CD4-positive, alpha-beta T cell treated with Interleukin-15 for 4 hours (primary cell): ENCODE results near the gene CFAP251.
"Not testable (repeated sequence)": the region's sequence is repeated elsewhere in the genome, so short reads cannot be mapped to it uniquely, and the experiment has no call there.

Experiments used
- DNase-seq: peaks from one replicate; pipeline ENCODE4 v3.0.0-alpha.2; 2020; ENCODE audit warnings: low spot score

The CFAP251 gene

GRCh38 chr12:121905746-121906145, 12.6 kb upstream of the CFAP251 start:
- DNase-seq: no peak

DNA sequence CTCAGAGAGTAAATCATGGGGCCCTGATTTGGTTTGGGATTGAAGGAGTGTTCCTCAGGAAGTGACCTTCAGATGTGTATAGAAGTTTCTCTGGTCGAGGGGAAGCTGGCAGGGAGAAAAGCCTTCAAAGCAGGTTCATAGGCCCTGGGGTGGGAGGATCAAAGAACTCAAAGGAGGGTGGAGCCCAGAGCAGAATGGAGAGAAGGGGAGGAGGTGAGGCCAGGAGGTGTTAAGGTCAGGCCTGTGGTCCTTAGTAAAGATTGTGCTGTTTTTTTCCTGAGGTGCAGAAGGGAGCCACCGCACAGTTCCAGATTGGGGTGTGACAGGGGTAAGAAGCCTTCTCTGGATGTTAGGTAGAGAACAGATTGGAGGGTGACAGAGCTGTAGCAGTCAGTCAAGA, 9.7 kb upstream of the CFAP251 start:
- no peak for DNase-seq

DNA sequence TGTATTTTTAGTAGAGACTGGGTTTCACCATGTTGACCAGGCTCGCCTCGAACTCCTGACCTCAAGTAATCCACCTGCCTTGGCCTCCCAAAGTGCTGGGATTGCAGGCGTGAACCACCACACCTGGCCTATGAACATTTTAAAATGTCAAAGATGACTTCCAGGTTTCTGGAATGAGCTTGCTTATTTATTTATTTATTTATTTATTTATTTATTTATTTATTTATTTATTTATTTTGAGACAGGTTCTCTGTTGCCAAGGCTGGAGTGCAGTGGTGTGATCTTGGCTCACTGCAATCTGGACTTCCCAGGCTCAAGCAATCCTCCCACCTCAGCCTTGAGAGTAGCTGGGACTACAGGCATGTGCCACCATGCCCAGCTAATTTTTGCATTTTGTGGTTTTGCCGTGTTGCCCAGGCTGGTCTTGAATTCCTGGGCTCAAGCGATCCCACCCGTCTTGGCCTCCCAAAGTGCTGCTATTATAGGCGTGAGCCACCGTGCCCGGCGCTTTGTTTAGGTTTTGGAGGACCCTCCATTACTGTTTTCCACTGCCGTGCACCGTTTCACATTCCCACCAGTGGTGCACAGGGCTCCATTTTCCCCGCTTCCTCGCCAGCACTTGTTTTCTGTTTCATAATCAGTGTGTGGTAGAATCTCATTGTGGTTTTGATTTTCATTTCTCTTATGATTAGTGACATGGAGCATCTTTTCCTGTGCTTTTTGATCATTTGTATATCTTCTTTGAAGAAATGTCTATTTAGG, 6.4 kb upstream of the CFAP251 start:
- no peak for DNase-seq

- no peak for DNase-seq
These were observed 2.5 kb upstream of the CFAP251 start for GRCh38 chr12:121915841-121916321.

DNA sequence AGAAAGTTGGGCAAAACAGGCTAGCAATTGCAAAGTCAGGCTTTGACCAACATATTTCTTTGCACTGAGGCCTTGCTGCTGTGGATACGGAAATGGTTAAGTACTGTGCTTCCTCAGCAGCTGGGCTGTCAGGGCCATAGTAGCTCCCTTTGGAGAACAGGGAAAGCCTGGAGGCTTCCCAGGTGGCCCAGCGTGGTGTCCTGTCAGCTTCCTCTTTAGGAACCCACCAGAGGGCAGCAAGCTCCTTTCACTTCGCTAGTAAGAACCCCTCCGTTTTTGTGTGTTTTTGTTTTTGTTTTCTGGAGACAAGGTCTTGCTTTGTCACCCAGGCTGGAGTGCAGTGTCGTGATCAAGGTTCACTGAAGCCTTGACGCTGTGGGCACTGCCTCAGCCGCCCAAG, 1.7 kb upstream of the CFAP251 start:
- DNase-seq: no peak

DNA sequence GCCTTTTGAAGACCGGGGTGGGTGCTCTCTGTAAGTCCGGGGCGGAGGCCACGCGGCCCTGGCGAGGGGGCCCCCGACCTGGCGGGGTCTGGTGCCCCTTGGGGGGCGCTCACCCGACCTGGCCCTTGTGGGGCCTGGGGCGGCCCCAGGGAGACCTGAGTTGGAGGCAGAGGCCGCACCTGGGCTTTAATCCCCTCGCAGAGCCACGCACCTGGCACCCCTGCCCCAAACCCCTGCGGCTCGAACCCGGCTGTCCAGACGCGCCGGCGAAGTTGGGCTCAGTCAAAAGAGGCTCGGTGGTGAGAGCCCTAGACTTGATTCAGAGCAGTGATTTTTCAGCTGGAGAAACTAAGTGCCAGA, 267 bp downstream of the CFAP251 start:
- no peak for DNase-seq

DNA sequence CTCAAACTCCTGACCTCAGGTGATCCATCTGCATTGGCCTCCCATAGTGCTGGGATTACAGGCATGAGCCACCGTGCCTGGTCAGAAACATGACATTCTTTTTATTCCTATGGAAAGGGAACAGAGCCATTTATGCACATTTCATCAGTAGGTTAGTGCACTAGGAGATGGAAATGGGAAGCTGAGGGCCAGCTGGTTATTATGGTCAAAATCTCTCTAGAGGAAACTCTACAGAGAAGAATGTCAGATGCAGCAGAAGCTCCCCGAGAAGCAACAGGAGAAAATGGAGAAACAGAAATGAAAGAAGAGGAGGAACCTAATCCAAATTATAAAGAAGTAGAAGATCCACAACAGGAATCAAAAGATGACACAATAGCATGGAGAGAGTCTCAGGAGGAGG, 2.7 kb downstream of the CFAP251 start:
- no peak for DNase-seq

- no peak for DNase-seq
These were observed 6.9 kb downstream of the CFAP251 start for GRCh38 chr12:121925358-121925695.

GRCh38 chr12:121926874-121927706, 8.7 kb downstream of the CFAP251 start:
- DNase-seq: no peak

- no peak for DNase-seq
These were observed 9.4 kb downstream of the CFAP251 start for GRCh38 chr12:121927813-121928212.

GRCh38 chr12:121929545-121929944, 11.2 kb downstream of the CFAP251 start:
- DNase-seq: not testable (repeated sequence)

DNA sequence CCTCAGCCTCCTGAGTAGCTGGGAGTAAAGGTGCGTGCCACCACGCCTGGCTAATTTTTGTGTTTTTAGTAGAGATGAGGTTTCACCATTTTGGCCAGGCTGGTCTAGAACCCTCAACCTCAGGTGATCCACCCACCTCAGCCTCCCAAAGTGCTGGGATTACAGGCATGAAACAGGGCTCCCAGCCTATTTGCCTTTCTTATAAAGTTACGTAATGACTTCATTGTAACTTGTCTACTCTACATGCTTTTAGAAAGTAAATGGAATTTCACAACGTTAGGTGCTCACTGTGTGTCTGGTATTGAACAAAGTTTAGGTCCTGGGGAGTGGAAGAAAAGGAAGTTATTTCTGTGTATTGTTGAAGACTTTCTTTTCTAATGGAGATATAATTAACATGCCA, 12.5 kb downstream of the CFAP251 start:
- no peak for DNase-seq

DNA sequence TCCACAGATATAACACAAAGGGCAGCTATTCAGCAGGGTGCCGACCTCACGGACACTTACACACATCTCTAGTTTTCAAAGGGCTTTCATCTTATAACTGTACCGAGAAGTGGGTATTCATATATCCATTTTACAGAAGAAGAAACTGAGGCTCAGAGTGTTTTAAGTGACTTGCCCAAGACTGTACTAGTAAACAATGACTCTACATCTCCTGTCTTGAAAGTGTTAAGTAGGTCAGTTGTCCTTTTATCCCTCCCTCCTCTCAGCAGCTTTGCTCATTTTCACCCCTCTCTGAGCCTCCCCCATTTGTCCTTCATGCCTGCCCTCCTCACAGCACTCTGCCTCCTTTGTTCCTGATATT, 13.8 kb downstream of the CFAP251 start:
- no peak for DNase-seq

DNA sequence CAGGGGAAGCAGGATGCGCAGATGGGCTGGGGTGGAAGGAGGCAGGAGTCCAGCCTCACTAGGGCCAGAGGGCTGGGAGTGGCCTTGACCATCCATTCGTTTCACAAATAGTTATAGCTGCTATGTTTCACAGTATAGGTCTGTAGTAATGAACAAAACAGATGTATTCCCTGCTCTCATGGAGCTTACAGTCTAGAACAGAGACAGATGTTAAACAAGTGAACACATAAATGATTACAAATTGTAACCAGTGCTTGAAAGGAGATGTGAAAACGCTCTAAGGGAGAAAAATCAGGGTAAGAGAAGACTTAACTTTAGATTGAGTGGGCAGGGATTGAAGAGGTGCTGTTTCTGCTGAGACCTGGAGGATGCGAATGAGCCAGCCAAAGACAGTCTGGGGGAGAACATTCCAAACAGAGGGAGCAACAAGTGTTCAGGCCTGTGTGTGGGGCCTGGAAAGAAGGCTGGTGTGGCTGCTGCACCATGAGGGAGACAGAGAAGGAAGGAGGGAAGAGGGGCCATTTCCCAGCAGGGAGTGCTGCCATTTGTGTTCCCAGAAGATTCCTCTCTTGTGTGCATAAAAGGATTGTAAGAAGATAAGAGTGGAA, 14.6 kb downstream of the CFAP251 start:
- no peak for DNase-seq

GRCh38 chr12:121933522-121934308, 15.3 kb downstream of the CFAP251 start:
- no peak for DNase-seq

DNA sequence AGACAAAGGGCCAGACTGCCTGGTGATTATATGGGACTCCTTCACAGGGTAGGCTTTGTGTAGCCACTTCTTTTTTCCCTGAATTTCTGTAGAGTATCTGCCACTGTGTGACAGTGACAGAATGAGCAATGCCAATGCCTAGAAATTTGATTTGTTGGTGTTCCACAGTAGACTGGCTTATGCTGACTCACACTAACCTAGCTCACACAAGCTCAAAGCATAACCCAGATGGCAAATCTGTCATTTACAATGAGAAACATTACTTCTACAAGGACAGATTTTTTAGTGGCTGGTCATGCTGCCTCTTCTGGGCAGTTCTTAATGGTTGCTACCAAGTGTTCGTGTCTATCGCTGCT, 15.9 kb downstream of the CFAP251 start:
- DNase-seq: no peak

DNA sequence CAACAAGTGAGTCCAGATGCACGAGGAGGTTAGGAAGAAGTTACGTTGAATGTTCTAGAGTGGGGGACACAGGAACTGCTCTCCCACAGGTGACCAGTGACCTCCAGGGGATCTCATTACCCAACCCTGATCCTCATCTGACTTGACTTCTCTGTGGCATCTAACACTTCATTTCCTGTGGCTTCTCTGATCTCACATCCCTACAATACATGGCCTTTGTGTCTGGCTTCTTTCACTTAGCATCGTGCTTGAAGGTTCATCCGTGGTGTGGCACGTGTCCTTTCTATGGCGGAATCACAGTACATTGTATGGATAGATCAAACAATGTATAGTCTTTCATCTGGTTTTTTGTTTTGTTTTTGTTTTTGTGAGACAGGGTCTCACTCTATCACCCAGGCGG, 19.3 kb downstream of the CFAP251 start:
- DNase-seq: no peak

DNA sequence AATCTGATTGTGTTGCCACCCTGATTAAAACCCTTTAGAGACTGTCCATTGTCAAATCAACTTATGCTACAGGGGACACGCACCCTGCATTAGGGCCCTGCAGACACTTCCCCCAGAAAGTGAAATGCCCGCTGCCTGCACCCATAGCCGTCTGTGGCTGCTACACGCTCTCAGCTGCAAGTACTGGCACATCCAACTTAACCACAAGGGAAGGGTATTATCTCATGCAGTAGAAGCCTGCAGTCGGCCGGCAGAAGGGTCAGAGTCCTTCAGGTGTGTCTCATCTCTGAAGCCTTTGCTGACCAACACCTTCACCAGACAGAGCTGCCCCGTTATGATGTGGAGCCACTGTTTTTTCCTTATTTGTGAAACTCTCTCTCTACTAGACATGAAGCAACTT, 20.8 kb downstream of the CFAP251 start:
- DNase-seq: no peak

GRCh38 chr12:121939992-121940766, 21.8 kb downstream of the CFAP251 start:
- DNase-seq: no peak

GRCh38 chr12:121942145-121942718, 23.8 kb downstream of the CFAP251 start:
- no peak for DNase-seq

DNA sequence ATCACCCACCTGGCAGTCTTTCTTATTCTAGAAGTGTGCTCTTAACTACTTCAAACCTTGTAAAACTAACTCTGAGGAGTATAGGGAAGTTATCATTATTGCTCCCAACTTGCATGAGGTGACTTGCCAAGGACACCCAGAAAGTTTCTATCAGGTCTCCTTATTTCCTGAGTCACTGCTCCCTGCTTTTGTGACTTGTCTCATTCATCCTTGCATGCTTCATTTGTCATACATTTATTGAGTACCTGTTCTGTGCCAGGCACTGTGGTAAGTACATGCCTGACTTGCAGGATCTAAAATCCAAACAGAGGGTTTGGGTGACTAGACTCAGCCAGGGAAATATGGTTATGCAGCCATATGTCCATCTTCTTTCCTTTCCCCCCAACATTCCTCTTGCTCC, 25.5 kb downstream of the CFAP251 start:
- no peak for DNase-seq
